HCEC 1CT (cell line): ENCODE results near the gene UCK2.

Source experiments
- DNase-seq: peaks from one replicate; pipeline ENCODE4 v3.0.0-alpha.2; 2017

The UCK2 gene

GRCh38 chr1:165856021-165856420 lies 28.6 kb downstream of the UCK2 start:
- DNase-seq: no peak

- DNase-seq: no peak
Observed at GRCh38 chr1:165856606-165857005, 29.2 kb downstream of the UCK2 start.

GRCh38 chr1:165857046-165857801 lies 29.8 kb downstream of the UCK2 start:
- DNase-seq: peak; percentile 84

- DNase-seq: no peak
Observed at GRCh38 chr1:165858364-165858823, 31.0 kb downstream of the UCK2 start.

- DNase-seq: no peak
Observed at GRCh38 chr1:165858967-165859845, 31.8 kb downstream of the UCK2 start.

DNA sequence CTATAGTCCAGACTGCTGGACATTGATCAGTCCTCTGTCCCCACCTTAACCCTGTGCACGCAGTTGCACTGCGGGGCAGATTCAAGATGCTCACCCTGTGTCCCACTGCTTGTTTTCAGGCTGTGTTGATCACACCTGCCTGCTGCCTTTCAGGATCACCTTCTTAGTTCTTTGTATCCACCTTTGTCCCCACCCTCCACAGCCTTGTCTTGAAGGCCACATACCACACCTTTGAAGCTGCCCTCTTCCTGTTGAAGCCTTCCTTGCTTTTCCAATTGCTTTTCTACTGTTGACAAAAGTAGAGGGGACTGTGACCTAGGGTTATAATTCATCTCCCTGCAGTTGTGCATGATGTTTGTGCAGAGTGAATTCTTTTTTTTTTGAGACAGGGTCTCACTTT lies 32.7 kb downstream of the UCK2 start:
- no peak for DNase-seq

DNA sequence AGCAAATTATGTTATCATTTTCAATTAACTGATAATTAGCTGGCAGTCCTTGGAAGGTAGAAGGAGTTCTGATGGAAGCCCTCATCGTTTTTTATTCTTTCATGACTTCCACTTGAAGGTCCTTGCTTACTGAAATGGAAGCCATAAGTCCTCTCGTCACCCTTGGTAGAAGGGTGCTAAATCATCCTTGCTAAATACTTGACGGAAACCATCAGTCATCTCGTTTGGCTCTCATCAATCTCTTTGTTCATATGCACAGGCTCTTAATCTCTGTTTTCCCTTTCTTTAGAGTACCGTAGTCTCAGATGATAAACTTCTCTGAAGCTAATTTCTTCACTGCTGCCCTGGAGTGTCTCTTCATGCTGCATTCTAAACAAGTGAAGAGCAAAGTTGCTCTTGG lies 34.5 kb downstream of the UCK2 start:
- DNase-seq: no peak

DNA sequence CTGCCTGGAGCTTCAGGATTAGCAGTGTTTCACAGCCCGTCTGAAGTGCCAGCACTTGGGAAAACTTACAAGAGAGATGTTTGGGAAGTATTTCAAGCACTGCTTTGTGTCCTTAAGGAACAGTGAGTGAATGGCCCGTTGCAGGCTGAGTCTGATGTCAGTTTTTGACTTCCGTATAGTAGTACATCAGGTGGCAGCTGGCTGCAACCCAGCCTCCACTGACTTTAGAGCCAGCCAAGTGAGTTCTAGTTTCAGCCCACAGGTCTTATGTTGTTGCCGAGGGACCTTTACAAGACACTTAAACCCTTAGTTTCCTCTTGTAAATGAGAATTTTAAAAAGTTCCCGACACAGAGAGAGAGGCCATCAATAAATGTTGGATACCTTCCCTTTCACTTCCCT lies 35.0 kb downstream of the UCK2 start:
- DNase-seq: no peak

DNA sequence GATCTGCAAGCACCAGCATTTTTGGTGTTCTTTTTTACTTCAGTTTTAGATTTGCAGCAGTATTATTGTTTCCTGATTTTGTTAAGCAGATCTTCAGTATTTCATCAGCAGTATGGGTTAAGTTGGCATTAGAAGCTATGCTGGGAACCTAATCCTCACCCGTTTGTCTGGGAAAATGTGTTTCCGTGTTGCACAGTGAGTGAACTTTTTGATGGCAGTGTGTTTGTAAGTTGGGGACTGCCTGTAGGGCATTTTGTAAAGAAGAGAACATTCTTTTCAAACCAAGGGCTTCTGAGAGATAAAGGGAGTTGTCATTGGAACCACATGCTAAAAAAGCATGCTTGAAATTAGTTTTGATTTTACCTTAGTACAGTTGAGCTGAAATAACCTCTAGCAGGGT lies 35.9 kb downstream of the UCK2 start:
- DNase-seq: no peak

DNA sequence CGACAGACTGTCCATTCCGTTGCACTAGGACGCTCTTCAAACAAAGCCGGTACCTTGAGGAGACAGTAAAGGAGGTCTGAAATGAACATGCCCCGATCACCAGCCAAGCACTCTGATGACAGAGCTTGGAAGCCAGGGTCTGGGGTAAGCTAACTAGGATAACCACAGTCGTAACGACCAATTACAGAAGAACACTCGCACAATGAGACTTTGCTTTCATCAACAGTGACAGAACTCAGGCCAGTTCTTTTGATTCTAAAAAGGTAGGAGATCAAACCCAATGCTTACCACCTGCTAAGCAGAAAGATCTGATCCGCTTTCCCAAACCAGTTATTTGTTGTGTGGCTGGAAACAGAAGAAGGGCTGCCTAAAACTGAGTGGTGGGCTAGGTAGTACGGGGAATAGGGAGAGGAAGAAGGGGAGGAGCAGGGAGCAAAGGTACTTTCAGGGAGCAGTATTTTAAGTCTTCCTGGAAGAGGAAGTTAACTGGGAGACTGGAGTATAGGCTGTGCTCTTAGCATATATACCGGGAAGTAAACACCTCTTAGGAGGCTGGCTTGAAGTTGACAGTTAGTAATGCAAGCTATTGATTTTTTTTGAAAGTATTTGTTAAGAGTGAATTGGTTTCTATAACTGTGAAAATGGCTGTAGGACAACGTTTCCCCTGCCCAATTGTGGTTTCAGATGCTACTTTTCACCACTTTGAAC lies 38.4 kb downstream of the UCK2 start:
- DNase-seq: no peak

DNA sequence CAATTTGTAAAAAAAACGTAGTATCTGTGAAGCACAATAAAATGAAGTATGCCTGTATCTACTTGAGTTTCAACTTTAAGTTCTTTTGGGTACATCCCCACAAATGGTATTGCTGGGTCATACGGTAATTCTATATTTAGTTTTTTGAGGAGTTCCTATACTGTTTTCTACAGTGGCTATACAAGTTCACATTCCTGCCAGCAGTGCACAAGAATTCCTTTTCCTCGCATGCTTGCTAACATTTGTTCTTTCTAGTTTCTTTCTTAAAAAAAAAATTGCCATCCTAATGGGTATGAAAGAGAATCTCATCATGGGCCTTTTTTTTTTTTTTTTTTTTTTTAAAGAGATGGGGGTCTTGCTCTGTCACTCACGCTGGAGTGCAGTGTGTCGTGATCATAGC lies 41.9 kb downstream of the UCK2 start:
- DNase-seq: no peak

- DNase-seq: peak; percentile 70
Observed at GRCh38 chr1:165871311-165872067, 44.1 kb downstream of the UCK2 start.

- no peak for DNase-seq
Observed at GRCh38 chr1:165873481-165873880, 46.1 kb downstream of the UCK2 start.

- DNase-seq: no peak
Observed at GRCh38 chr1:165874643-165875042, 47.2 kb downstream of the UCK2 start.

- DNase-seq: no peak
Observed at GRCh38 chr1:165875171-165875570, 47.8 kb downstream of the UCK2 start.

DNA sequence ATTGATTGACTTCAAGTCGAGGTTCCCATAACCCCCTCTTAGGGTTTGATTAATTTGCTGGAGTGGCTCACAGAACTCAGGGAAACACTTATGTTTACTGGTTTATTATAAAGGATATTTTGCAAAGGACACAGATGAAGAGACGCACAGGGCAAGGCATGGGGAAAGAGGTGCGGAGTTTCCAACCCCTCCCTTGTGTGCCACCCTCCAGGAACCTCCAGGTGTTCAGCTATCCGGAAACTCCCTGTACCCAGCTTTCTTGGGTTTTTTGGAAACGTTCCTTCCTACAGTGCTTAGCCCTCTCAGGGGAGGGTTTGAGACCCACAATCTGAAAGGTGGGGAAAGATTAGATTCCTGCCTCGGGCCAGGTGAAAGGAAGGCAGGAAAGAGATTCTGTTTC lies 48.2 kb downstream of the UCK2 start:
- no peak for DNase-seq

DNA sequence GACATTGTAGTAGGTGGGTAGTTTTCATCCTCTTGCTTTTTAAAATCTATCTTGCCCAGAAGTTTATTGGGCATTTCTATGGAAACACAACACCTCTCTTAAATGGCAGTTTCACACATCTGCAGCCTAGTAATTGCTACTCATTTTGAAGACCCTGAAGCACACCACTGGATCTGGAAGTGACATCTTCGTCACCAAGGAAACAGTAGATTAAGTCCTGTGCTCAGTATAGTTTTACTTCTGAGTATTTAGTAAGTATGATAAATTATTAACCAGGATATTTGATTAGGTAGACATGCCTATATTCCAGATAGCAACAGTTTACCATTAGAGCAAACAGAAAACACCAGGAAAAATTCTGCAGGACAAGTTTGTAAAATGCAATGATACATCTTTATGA lies 48.7 kb downstream of the UCK2 start:
- no peak for DNase-seq

GRCh38 chr1:165877411-165877810 lies 50.0 kb downstream of the UCK2 start:
- no peak for DNase-seq

DNA sequence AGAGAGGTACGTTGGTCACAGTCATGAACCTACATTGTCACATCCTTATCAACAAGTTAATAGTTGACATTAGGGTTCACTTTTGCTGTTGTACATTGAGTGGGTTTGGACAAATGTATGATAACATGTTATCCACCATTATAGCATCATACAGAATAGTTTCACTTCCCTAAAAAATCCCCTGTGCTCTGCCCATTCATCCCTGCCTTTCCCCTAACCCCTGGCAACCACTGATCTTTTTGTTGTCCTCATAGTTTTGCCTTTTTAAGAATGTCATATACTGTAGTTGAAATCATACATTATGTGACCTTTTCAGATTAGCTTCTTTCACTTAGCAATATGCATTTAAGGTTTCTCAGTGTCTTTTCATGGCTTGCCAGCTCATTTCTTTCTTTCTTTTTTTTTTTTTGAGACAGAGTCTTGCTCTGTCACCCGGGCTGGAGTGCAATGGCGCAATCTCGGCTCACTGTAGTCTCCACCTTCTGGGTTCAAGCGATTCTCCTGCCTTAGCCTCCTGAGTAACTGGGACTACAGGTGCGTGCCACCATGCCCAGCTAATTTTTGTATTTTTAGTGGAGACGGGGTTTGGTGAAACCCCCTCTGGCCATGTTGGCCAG lies 50.6 kb downstream of the UCK2 start:
- no peak for DNase-seq

- DNase-seq: no peak
Observed at GRCh38 chr1:165879946-165880345, 52.5 kb downstream of the UCK2 start.

DNA sequence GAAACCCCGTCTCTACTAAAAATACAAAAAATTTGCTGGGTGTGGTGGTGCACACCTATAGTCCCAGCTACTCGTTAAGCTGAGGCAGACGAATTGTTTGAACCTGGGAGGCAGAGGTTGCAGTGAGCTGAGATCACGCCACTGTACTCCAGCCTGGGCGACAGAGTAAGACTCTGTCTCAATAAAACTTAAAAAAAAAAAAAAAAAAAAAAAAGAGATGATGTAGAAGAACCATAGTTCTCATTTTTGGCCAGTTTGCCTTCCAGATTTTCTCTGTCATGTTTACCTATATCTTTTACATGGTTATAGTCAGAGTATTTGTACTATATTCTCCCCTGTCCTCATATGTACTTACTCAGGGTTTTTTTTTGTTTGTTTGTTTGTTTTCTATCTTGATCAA lies 53.6 kb downstream of the UCK2 start:
- no peak for DNase-seq

GRCh38 chr1:165882168-165882837 lies 54.9 kb downstream of the UCK2 start:
- no peak for DNase-seq
